Smooth muscle cell (in vitro differentiated cells): Measurements from ENCODE around the gene SOST. TPM values are rescaled to one million over a fixed set of nuclear protein-coding genes. Genes with fewer than 3 reads are reported as not detected.

Experiments used
- DNase-seq: peaks from one replicate; lab custom pipeline; 2025; ENCODE audit not compliant: unreplicated experiment; lab: John Stamatoyannopoulos, UW
- H2AFZ ChIP-seq: fragments of 200-600 bp; sonication (generic); 2 replicates; pipeline ENCODE4 v1.6.0; 2016; ENCODE audit warnings: antibody characterized with exemption, low read depth, mild to moderate bottlenecking
- H3F3A ChIP-seq: fragments of 200-600 bp; sonication (generic); 2 replicates; pipeline ENCODE4 v1.6.0; 2017; ENCODE audit warnings: antibody characterized with exemption, low read depth
- H3K27ac ChIP-seq: fragments of 200-600 bp; sonication (generic); 2 replicates; pipeline ENCODE4 v1.5.1; 2016; ENCODE audit warnings: low read depth, mild to moderate bottlenecking
- H3K27me3 ChIP-seq: fragments of 200-600 bp; sonication (generic); 2 replicates; pipeline ENCODE4 v1.6.1; 2016; ENCODE audit warnings: low read depth, mild to moderate bottlenecking
- H3K36me3 ChIP-seq: fragments of 200-600 bp; sonication (generic); 2 replicates; pipeline ENCODE4 v1.5.1; 2016; ENCODE audit warnings: low read depth
- H3K4me1 ChIP-seq: fragments of 200-600 bp; sonication (generic); 2 replicates; pipeline ENCODE4 v1.5.1; 2016; ENCODE audit warnings: low read depth
- H3K4me2 ChIP-seq: fragments of 200-600 bp; sonication (generic); 2 replicates; pipeline ENCODE4 v1.6.0; 2016; ENCODE audit warnings: mild to moderate bottlenecking
- H3K4me3 ChIP-seq: fragments of 200-600 bp; sonication (generic); 2 replicates; pipeline ENCODE4 v1.5.1; 2016; ENCODE audit warnings: mild to moderate bottlenecking
- H3K79me2 ChIP-seq: fragments of 200-600 bp; sonication (generic); 2 replicates; pipeline ENCODE4 v1.6.0; 2016; ENCODE audit warnings: low read depth, mild to moderate bottlenecking
- H3K9ac ChIP-seq: fragments of 200-600 bp; sonication (generic); 2 replicates; pipeline ENCODE4 v1.6.0; 2016; ENCODE audit warnings: low read depth
- H3K9me3 ChIP-seq: fragments of 200-600 bp; sonication (generic); replicated peaks from 2 replicates; pipeline ENCODE4 v1.5.1; 2016; ENCODE audit warnings: low read depth
- H4K20me1 ChIP-seq: fragments of 200-600 bp; sonication (generic); 2 replicates; pipeline ENCODE4 v1.6.0; 2016; ENCODE audit warnings: low read depth
- CTCF ChIP-seq: fragments of 200-600 bp; sonication (generic); IDR thresholded peaks from 2 replicates; pipeline ENCODE4 v1.5.1; 2017; ENCODE audit warnings: borderline replicate concordance, mild to moderate bottlenecking, antibody characterized with exemption; ENCODE audit not compliant: insufficient read depth, poor library complexity, severe bottlenecking
- WGBS: methylation state at CpG from one replicate; pipeline ENCODE4 v1.1.7; 2016; ENCODE audit warnings: low lambda C conversion rate; 5-methylcytosine and 5-hydroxymethylcytosine counted together
- polyA plus RNA-seq: library from polyadenylated mRNA; unstranded; fragments of >200 nt; fragmentation: Nextera tagmentation; extraction: Ambion mirVana; gene quantifications from 2 replicates; pipeline ENCODE4 v1.2.1, GENCODE V29; 2016
- total RNA-seq: library from RNA; depleted of rRNA; stranded (reverse); fragments of >200 nt; gene quantifications from 2 replicates; pipeline ENCODE4 v1.2.3, GENCODE V29; 2014

Gene SOST
- total and polyA plus RNA-seq, 2 experiments from 2014 or later: not detected

- H3F3A ChIP-seq: no peaks in the 10 kb centered on the region
- 60% methylated on average over 7 of the region's 7 CpGs for WGBS
- no peak overlapping the region for H2AFZ ChIP-seq
- no peaks in the 10 kb centered on the region for H3K4me1 ChIP-seq
- no peak overlapping the region for H3K4me3 ChIP-seq
- H3K36me3 ChIP-seq: no peaks in the 10 kb centered on the region
- no peak for DNase-seq
- H4K20me1 ChIP-seq: no peaks in the 10 kb centered on the region
- no peak overlapping the region for H3K4me2 ChIP-seq
- H3K79me2 ChIP-seq: no peaks in the 10 kb centered on the region
- no peaks in the 10 kb centered on the region for H3K9me3 ChIP-seq
- H3K27ac ChIP-seq: no peak overlapping the region
- peak; percentile 61 for TF ChIP-seq CTCF
- H3K9ac ChIP-seq: no peak overlapping the region
- no peaks in the 10 kb centered on the region for H3K27me3 ChIP-seq
Observed at GRCh38 chr17:43766413-43767052, 7.9 kb upstream of the SOST start.

GRCh38 chr17:43760254-43760852 is 1.8 kb upstream of the SOST start:
- no peak overlapping the region for H3K4me2 ChIP-seq
- no peaks in the 10 kb centered on the region for H3K79me2 ChIP-seq

GRCh38 chr17:43759836-43760235 is 1.2 kb upstream of the SOST start:
- Histone ChIP-seq H3K27ac (no peak overlapping the region), H4K20me1 (no peaks in the 10 kb centered on the region), H3K9ac (no peak overlapping the region), H3K79me2 (no peaks in the 10 kb centered on the region), H3K27me3 (peaks cover 25% of the 10 kb centered on the region), H3K9me3 (no peaks in the 10 kb centered on the region), H2AFZ (no peak overlapping the region), H3F3A (no peaks in the 10 kb centered on the region), H3K4me1 (no peaks in the 10 kb centered on the region), H3K4me3 (no peak overlapping the region), H3K36me3 (no peaks in the 10 kb centered on the region), H3K4me2 (no peak overlapping the region)
- 53% methylated on average over 7 of the region's 7 CpGs for WGBS
- DNase-seq: no peak
- TF ChIP-seq CTCF: no peak

More at GRCh38 chr17:43760254-43760852, 1.8 kb upstream of the SOST start:
- Histone ChIP-seq H3F3A (no peaks in the 10 kb centered on the region), H3K9ac (no peak overlapping the region), H3K4me1 (no peaks in the 10 kb centered on the region), H3K4me3 (no peak overlapping the region), H3K36me3 (no peaks in the 10 kb centered on the region), H2AFZ (no peak overlapping the region), H4K20me1 (no peaks in the 10 kb centered on the region), H3K27ac (no peak overlapping the region), H3K27me3 (peaks cover 20% of the 10 kb centered on the region), H3K9me3 (no peaks in the 10 kb centered on the region)
- TF ChIP-seq CTCF: peak; percentile 99
- peak; percentile 68 for DNase-seq
- 3% methylated on average over 10 of the region's 10 CpGs for WGBS

GRCh38 chr17:43758086-43758485 is 505 bp downstream of the SOST start:
- WGBS: 90% methylated on average over 6 of the region's 6 CpGs
- no peaks in the 10 kb centered on the region for H3F3A ChIP-seq
- no peaks in the 10 kb centered on the region for H3K79me2 ChIP-seq
- H3K36me3 ChIP-seq: no peaks in the 10 kb centered on the region
- H3K9me3 ChIP-seq: no peaks in the 10 kb centered on the region
- no peak for TF ChIP-seq CTCF
- H4K20me1 ChIP-seq: no peaks in the 10 kb centered on the region
- no peak overlapping the region for H2AFZ ChIP-seq
- peaks cover 34% of the 10 kb centered on the region for H3K27me3 ChIP-seq
- H3K9ac ChIP-seq: no peak overlapping the region
- H3K4me1 ChIP-seq: no peaks in the 10 kb centered on the region
- no peak overlapping the region for H3K4me2 ChIP-seq
- no peak overlapping the region for H3K27ac ChIP-seq
- no peak overlapping the region for H3K4me3 ChIP-seq
- no peak for DNase-seq
